ENCODE measurements around the gene FLVCR2.

Gene FLVCR2

DNA sequence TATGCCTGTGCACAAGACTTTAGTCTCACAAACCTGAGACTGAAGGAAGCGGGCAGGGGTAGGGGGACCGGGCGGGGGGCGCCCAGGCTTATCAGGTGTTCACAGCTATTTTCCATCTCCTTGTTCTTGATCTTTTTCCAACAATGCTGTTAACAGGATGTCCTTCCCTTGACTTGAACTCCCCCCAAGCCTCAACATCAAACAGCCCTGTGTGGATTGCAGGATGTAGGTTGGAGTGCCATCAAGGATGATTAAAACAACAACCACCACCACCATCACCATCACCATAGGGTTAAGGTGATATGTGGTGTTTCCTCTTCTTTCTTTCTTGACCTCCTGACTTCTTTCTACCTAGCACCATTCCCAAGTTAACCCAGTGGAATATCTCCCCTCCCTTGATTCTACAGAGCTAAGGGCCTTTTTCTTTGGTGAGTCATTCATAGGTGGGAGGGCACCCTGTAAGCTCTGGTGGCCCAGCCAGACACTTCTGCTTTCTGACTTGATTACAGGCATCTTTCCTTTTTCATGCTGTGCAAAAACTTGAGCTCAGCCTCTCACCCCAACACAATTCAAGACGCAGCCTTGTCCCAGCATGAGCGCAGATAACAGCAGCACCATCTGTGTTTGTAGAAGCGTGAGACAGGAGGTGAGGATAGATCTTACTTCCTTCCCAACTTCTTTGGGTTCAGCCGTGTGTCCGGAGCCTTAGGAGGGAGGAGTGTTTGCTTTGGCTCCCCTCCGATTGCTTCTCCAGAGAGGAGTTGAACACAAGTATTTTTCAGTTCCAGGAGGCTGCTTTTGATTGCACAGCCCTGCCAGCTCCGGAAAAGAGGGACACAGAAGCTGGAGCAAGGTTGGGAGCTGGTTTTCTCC, 26.8 kb downstream of the FLVCR2 start:
- DNase-seq (ENCODE audit: extremely low spot score): no peak
- ChIA-PET CTCF (interaction anchor here (1.2 to 4.2 kb wide), 5 partner anchors 9 to 49 kb away, joined by 3 to 19 read pairs (median 4); partner anchors contain the start of gene FLVCR2), POLR2A (no interaction called here)
- TF ChIP-seq, protein P1, sequence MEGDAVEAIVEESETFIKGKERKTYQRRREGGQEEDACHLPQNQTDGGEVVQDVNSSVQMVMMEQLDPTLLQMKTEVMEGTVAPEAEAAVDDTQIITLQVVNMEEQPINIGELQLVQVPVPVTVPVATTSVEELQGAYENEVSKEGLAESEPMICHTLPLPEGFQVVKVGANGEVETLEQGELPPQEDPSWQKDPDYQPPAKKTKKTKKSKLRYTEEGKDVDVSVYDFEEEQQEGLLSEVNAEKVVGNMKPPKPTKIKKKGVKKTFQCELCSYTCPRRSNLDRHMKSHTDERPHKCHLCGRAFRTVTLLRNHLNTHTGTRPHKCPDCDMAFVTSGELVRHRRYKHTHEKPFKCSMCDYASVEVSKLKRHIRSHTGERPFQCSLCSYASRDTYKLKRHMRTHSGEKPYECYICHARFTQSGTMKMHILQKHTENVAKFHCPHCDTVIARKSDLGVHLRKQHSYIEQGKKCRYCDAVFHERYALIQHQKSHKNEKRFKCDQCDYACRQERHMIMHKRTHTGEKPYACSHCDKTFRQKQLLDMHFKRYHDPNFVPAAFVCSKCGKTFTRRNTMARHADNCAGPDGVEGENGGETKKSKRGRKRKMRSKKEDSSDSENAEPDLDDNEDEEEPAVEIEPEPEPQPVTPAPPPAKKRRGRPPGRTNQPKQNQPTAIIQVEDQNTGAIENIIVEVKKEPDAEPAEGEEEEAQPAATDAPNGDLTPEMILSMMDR (IDR thresholded peaks at IDR 0.05; ENCODE audit: control extremely low read depth, extremely low read depth, low read depth, missing control alignments): no peak

DNA sequence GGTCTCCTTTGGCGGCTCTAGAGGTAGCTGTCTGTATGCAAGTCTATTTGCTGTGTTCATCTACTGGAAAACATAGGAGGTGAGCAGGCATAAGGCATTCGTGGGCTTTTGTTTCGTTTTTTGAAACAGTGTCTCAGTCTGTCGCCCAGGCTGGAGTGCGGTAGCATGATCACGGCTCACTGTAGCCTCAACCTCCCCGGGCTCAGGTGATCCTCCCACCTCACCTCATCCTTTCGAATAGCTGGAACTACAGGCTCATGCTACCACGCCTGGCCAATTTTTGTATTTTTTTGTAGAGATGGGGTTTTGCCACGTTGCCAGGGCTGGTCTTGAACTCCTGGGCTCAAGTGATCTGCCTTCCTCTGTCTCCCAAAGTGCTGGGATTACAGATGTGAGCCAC, 27.5 kb downstream of the FLVCR2 start:
- DNase-seq (ENCODE audit: extremely low spot score): no peak
- ChIA-PET CTCF (interaction anchor here (1.4 to 4.2 kb wide), 5 partner anchors 10 to 49 kb away, joined by 3 to 19 read pairs (median 4); partner anchors contain the start of gene FLVCR2), POLR2A (no interaction called here)
- TF ChIP-seq, protein P1 (IDR thresholded peaks at IDR 0.05; ENCODE audit: control extremely low read depth, extremely low read depth, low read depth, missing control alignments): no peak

DNA sequence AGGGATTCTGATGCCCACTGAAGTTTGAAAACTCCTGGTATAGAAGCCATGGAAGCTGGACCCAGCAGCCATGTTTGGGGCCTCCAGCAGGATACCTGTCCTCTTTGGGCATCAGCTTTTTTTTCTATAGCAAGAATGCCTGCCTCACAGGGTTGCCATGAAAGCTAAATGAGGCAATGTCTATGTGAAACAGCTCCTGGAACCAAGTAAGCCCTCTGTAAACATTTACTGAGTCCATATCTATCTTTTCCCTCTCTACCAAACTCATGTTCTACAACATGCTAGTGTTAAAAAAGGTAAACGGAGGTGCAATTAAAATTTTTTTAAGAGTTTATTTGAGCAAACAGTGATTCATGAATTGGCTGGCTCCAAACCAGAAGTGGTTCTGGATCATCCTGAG, 28.6 kb downstream of the FLVCR2 start:
- POLR2A ChIA-PET: no interaction called here
- DNase-seq (ENCODE audit: extremely low spot score): no peak
- TF ChIP-seq, protein P1 (IDR thresholded peaks at IDR 0.05; ENCODE audit: control extremely low read depth, extremely low read depth, low read depth, missing control alignments): no peak
- CTCF ChIA-PET: interaction anchor here (0.8 to 4.2 kb wide), 4 partner anchors 9 to 48 kb away, joined by 3 to 19 read pairs (median 8); partner anchors contain the start of gene FLVCR2

DNA sequence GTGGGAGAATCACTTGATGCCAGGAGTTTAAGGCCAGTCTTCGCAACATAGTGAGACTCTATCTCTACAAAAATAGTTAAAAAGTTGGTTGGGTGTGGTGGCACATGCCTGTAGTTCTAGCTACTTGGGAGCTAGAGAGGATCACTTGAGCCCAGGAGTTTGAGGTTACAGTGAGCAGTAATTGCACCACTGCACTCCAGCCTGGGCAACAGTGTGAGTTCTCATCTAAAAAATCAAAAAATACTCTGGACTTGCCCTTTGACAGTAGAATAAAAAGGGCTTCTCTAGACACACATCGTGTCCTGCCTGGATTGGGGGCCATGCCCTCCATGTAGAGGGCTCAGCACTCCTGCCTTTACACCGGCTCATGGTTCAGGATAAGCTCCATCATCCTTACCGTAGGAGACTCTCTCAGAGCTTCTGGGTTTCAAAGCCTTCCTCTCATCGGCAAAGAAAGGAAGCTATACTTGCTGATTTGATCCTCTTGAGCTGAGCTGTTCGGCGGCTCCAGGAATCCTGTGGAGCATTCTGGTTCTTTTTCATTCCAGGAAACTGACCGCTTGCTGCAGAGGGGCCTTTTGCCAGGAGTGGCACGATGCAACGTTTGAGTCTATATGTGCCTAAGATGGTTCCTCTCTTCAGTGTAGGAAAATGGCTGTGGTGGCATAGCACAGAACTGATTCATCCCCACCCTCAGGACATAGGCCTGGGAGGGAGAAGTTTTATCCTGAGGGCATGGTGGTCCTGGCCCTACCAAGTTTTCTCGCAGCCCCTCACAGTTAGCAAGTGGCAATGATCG, 29.6 kb downstream of the FLVCR2 start:
- TF ChIP-seq, protein P1 (IDR thresholded peaks at IDR 0.05; ENCODE audit: control extremely low read depth, extremely low read depth, low read depth, missing control alignments): no peak
- CTCF ChIA-PET: interaction anchor here (0.7 to 2.5 kb wide), 6 partner anchors 9 to 374 kb away, joined by 3 to 12 read pairs (median 3); partner anchors contain the start of gene TGFB3
- DNase-seq (ENCODE audit: extremely low spot score): no peak
- POLR2A ChIA-PET: interaction anchor here (0.6 kb wide), 1 partner anchor 1168 kb away, joined by 4 read pairs; no protein-coding TSS in a partner anchor

DNA sequence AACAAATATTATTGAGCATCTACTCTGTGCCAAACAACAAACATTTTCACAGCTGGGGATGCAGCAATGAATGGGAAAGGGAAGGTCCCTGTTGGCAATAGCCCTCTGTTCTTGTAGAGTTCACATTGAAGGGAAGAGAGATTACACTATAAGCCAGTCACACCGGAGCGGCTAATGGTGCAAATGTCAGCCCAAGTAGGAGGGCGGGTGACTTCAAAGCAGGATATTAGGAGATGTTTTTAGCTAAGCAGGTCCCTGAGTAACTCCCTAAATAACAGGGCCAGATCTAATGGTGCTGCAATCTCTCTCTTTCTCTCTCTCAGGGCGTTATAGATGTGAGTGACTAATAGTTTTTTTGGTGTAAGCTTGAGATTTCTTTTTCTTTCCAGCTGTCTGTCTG, 30.7 kb downstream of the FLVCR2 start:
- POLR2A ChIA-PET: no interaction called here
- TF ChIP-seq, protein P1 (IDR thresholded peaks at IDR 0.05; ENCODE audit: control extremely low read depth, extremely low read depth, low read depth, missing control alignments): no peak
- CTCF ChIA-PET: interaction anchor here (0.9 to 2.1 kb wide), 6 partner anchors 10 to 297 kb away, joined by 3 to 8 read pairs (median 4); no protein-coding TSS in a partner anchor
- no peak for DNase-seq (ENCODE audit: extremely low spot score)
